LNCaP clone FGC (cell line): ENCODE measurements around the gene SEC24D.

Source experiments
- DNase-seq: peaks from one replicate; pipeline ENCODE4 v3.0.0-alpha.2; 2011; ENCODE audit warnings: low read depth
- H3K4me3 ChIP-seq: 2 replicates; pipeline ENCODE4 v1.5.1; 2011; ENCODE audit warnings: mild to moderate bottlenecking, low read depth, low read length, control low read depth
- TF ChIP-seq, protein P1 (sequence below): IDR thresholded peaks from 2 replicates; pipeline ENCODE4 v1.5.1; 2012; ENCODE audit warnings: mild to moderate bottlenecking; ENCODE audit not compliant: control insufficient read depth, insufficient read depth; ENCODE audit errors: extremely low read depth

Gene SEC24D

DNA sequence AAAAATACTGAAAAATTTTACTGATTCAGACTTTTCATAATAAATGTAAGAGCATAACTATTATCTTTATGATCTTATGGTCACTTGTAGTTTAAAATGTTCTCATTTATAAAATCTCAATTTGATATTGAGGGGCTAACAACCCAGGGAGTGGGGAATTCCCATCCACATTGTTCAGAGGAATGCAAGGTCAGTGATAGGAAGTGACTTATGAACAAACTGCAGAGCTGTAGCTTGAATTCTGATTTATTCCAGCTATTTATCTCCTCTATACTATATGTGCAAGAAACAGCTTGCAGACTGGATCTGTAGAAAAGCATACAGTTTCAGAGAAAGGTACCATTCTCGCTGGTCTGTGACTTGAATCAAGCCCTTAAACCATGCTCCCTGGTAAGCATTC lies 61.6 kb downstream of the SEC24D start:
- TF ChIP-seq, protein P1, sequence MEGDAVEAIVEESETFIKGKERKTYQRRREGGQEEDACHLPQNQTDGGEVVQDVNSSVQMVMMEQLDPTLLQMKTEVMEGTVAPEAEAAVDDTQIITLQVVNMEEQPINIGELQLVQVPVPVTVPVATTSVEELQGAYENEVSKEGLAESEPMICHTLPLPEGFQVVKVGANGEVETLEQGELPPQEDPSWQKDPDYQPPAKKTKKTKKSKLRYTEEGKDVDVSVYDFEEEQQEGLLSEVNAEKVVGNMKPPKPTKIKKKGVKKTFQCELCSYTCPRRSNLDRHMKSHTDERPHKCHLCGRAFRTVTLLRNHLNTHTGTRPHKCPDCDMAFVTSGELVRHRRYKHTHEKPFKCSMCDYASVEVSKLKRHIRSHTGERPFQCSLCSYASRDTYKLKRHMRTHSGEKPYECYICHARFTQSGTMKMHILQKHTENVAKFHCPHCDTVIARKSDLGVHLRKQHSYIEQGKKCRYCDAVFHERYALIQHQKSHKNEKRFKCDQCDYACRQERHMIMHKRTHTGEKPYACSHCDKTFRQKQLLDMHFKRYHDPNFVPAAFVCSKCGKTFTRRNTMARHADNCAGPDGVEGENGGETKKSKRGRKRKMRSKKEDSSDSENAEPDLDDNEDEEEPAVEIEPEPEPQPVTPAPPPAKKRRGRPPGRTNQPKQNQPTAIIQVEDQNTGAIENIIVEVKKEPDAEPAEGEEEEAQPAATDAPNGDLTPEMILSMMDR, result no peak
- H3K4me3 ChIP-seq, result no peak overlapping the region
- DNase-seq, result no peak

DNA sequence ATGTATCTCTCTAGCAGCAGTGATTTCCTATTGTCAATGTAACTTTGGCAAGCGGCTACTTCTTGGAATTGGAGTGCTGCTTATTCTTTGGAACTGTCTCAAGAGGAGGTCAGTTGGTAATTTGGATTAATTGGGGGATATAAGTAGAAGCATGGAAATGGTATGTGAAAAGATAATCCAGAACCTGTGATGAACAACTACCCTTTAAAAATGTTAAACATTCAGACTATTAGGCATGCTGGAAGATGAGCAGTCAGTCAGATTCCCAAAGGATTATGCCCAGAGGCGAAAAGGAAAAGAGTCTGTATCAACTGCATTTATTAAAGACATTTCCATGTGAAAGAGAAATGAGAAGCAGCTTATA lies 62.5 kb downstream of the SEC24D start:
- TF ChIP-seq, protein P1, result no peak
- H3K4me3 ChIP-seq, result no peak overlapping the region
- no peak for DNase-seq

DNA sequence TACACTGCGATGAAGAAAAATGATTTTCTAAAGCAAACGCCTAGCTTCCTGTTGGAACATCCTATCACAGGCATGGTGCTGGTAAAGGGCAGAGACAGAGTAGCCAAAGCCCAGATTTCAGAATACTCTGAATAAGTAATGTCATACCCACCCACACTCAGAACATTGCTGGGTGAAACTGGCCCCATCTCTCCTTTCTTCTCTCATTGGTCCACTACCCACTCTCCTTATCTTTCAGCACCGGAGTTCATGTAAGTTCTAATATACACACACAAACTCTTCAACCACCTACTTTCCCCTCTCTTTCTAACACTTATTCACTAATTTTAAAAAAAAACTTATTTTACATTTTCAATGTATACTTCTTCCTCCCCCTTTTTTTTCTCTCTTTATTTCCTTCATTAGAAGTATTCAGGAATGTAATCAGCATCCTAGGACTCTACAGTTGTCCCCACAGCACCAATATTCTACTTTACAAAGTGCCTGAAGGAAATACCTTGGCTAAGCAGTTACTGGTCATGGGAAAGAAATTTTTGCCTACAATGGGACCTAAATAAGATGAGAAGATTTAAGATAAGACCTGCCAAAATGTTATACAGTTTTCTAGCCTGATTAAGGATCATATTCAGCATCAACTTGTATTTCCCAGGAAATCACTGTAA lies 63.0 kb downstream of the SEC24D start:
- no peak overlapping the region for H3K4me3 ChIP-seq
- DNase-seq, result no peak
- TF ChIP-seq, protein P1, result no peak

DNA sequence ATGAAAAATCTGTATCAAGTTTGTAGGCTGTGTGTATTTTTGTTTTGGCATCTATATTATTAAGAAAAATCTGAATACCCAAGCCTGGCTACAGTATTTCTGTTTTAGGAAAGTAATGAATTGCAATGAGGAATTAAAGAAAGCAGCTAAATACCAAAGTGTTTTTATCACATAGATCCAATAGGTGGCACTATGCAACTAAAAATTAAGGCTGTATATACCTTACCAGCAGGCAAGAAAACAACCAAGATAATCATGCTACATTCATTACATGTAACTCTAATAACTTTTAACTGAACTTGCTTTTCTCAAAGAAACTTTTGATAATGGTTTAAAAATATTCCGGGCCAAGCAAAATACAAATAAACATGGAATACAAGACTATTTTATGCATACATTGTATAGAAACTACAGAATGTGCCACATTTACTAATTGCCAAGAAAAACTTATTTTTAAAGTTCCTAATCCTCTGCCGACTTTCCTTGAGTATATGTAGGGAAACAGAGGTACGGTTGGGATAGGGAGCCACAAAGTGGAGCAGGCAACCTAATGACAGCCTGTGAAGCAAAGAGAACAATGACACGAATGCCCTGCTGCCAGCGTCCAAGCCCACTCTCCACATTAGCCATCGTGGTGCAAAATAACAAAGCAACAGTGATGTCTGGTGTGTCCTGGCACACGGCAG lies 63.7 kb downstream of the SEC24D start:
- TF ChIP-seq, protein P1, result peak; percentile 58
- H3K4me3 ChIP-seq, result no peak overlapping the region
- no peak for DNase-seq

DNA sequence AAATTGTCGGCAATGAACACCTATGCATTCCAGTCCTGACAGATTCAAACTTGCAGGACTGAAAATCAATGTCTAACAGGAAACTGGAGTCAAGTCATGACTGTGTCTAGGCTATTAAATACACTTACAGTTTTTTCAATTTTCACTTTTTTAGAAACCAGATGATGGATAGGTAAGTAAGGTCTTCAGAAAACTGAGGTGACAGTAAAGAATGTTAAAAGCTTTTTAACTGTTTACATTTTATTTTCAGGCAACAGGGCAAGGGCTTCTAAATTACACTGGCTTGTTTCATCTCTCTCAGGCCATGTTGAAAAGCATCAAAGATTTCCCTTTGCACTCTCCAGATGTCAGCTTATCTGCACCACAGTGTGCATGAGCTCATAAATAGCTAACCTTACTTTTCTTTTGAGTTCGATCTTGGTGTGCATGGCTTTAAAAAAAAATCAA lies 65.2 kb downstream of the SEC24D start:
- DNase-seq, result no peak

DNA sequence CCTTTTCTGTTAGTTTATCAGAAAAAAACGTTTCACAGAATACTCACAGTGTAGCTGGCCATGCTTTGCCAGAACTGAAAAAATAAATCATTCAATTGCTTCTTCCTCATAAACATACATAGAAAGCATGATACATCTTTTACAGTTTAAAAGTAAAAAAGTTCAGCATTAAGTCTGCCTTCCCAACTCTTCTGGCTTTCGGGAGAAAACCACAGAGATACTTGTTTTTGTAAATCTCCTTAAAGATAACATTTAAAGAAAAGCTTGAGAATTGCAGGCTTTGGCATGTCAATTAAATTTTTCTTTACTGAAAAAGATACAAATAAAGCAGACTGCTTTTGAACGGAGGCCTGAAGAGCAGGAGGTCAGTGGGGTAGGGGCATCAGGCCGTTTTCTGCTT lies 66.8 kb downstream of the SEC24D start:
- TF ChIP-seq, protein P1, result no peak
- no peak for DNase-seq
- H3K4me3 ChIP-seq, result no peak overlapping the region

More for the DNA sequence above, 65.2 kb downstream of the SEC24D start:
- H3K4me3 ChIP-seq, result no peak overlapping the region
- TF ChIP-seq, protein P1, result no peak
